K562 (cell line): ENCODE data around the gene CCDC184. TPM values are rescaled to one million over a fixed set of nuclear protein-coding genes. Genes with fewer than 3 reads are reported as not detected.
"Not testable (repeated sequence)": the region's sequence is repeated elsewhere in the genome, so short reads cannot be mapped to it uniquely, and the experiment has no call there.

Source experiments
- ATAC-seq: fragments of 200-7000 bp; cut with Tn5 transposase; 3 replicates; pipeline ENCODE4 v1.9.1; 2020; ENCODE audit warnings: moderate library complexity
- BruUV-seq: library from RNA; stranded (reverse); fragments of 400-500 nt; replicated peaks from 2 replicates; lab custom pipeline; 2021; lab: Mats Ljungman, UMichigan
- CTCF ChIA-PET: fragments of 300-600 bp; formaldehyde crosslinking; extraction: SDS; loops from one replicate; lab custom pipeline; 2021; ENCODE audit warnings: low intra/inter-chr PET ratio; lab: Yijun Ruan, JAX
- POLR2A ChIA-PET: fragments of 300-600, 350-650 bp; sonication (Branson Sonifier 250); formaldehyde crosslinking; extraction: SDS; loops from one replicate; lab custom pipeline; 2021; ENCODE audit warnings: antibody characterized with exemption, inconsistent platforms; lab: Yijun Ruan, JAX
- DNase-seq, 4 experiments: peaks; one replicate each; pipeline versions ENCODE4 v3.0.0 to v3.0.0-alpha.2; 2011 to 2018; ENCODE audit warnings: low spot score in 3 of 4, mixed read lengths in 3 of 4; ENCODE audit errors: extremely low read depth in 1 of 4
- FAIRE-seq: peaks from 2 replicates; lab custom pipeline; 2011; peaks lifted over from hg19 to GRCh38; lab: Jason Lieb, UNC
- H2AFZ ChIP-seq: 2 replicates; pipeline ENCODE4 v1.6.0; 2011; ENCODE audit warnings: low read depth, low read length, control low read depth, inconsistent platforms
- H3K27ac ChIP-seq: fragments of 200-600 bp; 3 replicates; pipeline ENCODE4 v1.8.0; 2011; ENCODE audit warnings: low read depth, mild to moderate bottlenecking, control low read depth, inconsistent platforms, low read length, moderate library complexity, mixed read lengths; ENCODE audit errors: extremely low read depth
- H3K27me3 ChIP-seq, 2 experiments: fragments of 300-600 bp in 1 of 2; 2 replicates in 1 of 2; 3 replicates in 1 of 2; pipeline versions ENCODE4 v1.6.0 to v1.8.0; 2011; ENCODE audit warnings: inconsistent platforms in 2 of 2, low read length in 2 of 2, mild to moderate bottlenecking in 1 of 2, mixed read lengths in 1 of 2, moderate library complexity in 1 of 2; ENCODE audit not compliant: control insufficient read depth in 2 of 2, insufficient read depth in 2 of 2
- H3K36me3 ChIP-seq: fragments of 300-600 bp; 3 replicates; pipeline ENCODE4 v1.8.0; 2011; ENCODE audit warnings: mild to moderate bottlenecking, low read length, inconsistent platforms; ENCODE audit not compliant: control insufficient read depth, insufficient read depth
- H3K4me1 ChIP-seq, 2 experiments: fragments of 200-600 bp in 1 of 2; replicated peaks in 1 of 2; 2 replicates in 1 of 2; 3 replicates in 1 of 2; pipeline versions ENCODE4 v1.5.1 to v1.8.0; 2011; ENCODE audit warnings: inconsistent platforms in 2 of 2, low read length in 2 of 2, mild to moderate bottlenecking in 1 of 2, mixed read lengths in 1 of 2, moderate library complexity in 1 of 2; ENCODE audit not compliant: control insufficient read depth in 2 of 2, insufficient read depth in 2 of 2
- H3K4me2 ChIP-seq: 2 replicates; pipeline ENCODE4 v1.6.1; 2011; ENCODE audit warnings: low read length, control low read depth, inconsistent platforms, mixed read lengths; ENCODE audit not compliant: insufficient read depth
- H3K4me3 ChIP-seq: fragments of 200-600 bp; sonication (generic), shearing (Covaris generic); 2 replicates; pipeline ENCODE4 v1.5.1; 2016; ENCODE audit warnings: control low read depth, inconsistent platforms
- H3K79me2 ChIP-seq: fragments of 200-600 bp; 3 replicates; pipeline ENCODE4 v1.8.0; 2011; ENCODE audit warnings: low read length, inconsistent platforms; ENCODE audit not compliant: control insufficient read depth, insufficient read depth
- H3K9ac ChIP-seq, 2 experiments: 2 replicates each; pipeline versions ENCODE4 v1.6.0 to v1.6.1; 2011; ENCODE audit warnings: low read depth in 2 of 2, low read length in 2 of 2, control low read depth in 1 of 2, inconsistent platforms in 1 of 2, mild to moderate bottlenecking in 1 of 2, mixed read lengths in 1 of 2; ENCODE audit not compliant: insufficient read depth in 1 of 2
- H3K9me1 ChIP-seq: one replicate; pipeline ENCODE4 v1.6.0; 2011; ENCODE audit warnings: inconsistent platforms, mild to moderate bottlenecking, low read length, moderate library complexity; ENCODE audit not compliant: control insufficient read depth, insufficient read depth
- H3K9me3 ChIP-seq: replicated peaks from 2 replicates; pipeline ENCODE4 v1.5.1; 2011; ENCODE audit warnings: low read depth, low read length, inconsistent platforms; ENCODE audit not compliant: control insufficient read depth, insufficient read depth
- H4K20me1 ChIP-seq: replicated peaks from 2 replicates; pipeline ENCODE4 v1.6.1; 2011; ENCODE audit warnings: low read length, inconsistent platforms, mixed read lengths; ENCODE audit not compliant: control insufficient read depth, insufficient read depth
- ARID2 ChIP-seq: fragments of 450-650 bp; IDR thresholded peaks from 2 replicates; pipeline ENCODE4 v1.6.1; 2017; ENCODE audit warnings: antibody characterized with exemption, mild to moderate bottlenecking
- CBX8 ChIP-seq: fragments of 200-600 bp; sonication (generic); IDR thresholded peaks from 2 replicates; pipeline ENCODE4 v1.6.1; 2012; ENCODE audit warnings: borderline replicate concordance, mixed run types, low read depth, mild to moderate bottlenecking, moderate library complexity, mixed read lengths, low read length, control low read depth, inconsistent platforms; ENCODE audit not compliant: poor library complexity, severe bottlenecking; ENCODE audit errors: extremely low read depth
- CREB3L1 ChIP-seq: fragments of 450-650 bp; IDR thresholded peaks from 2 replicates; pipeline ENCODE4 v1.6.1; 2014; ENCODE audit warnings: low read depth, mild to moderate bottlenecking, moderate library complexity, borderline replicate concordance
- RBFOX2 ChIP-seq: fragments of 200-400 bp; formaldehyde crosslinking; IDR thresholded peaks from 2 replicates; pipeline ENCODE4 v1.6.1; 2017; ENCODE audit warnings: low read depth, mild to moderate bottlenecking, low read length, moderate library complexity
- TAL1 ChIP-seq: fragments of 450-650 bp; IDR thresholded peaks from 2 replicates; pipeline ENCODE4 v1.6.1; 2016; ENCODE audit warnings: mild to moderate bottlenecking
- ZNF644 ChIP-seq: fragments of 200-800 bp; sonication (Bioruptor generic); IDR thresholded peaks from 2 replicates; pipeline ENCODE4 v1.6.1; 2016; ENCODE audit warnings: low read depth, missing genetic modification characterization, missing compliant biosample characterization
- ZNF699 ChIP-seq: fragments of 250-450 bp; sonication (Bioruptor Pico); IDR thresholded peaks from 2 replicates; pipeline ENCODE4 v1.8.0; 2021; ENCODE audit warnings: mild to moderate bottlenecking, moderate library complexity; ENCODE audit not compliant: insufficient replicate concordance
- WGBS: fragments of 100-300 bp; shearing (Covaris generic); methylation state at CpG from one replicate; pipeline ENCODE4 v1.1.6; 2016; ENCODE audit warnings: low coverage, mixed read lengths; ENCODE audit not compliant: insufficient coverage; ENCODE audit errors: missing lambda C conversion rate; 5-methylcytosine and 5-hydroxymethylcytosine counted together
- in situ Hi-C: fragments of 300-500 bp; cut with MboI; formaldehyde crosslinking; loops from 4 replicates; pipeline ENCODE4 v1.15.0; 2018; ENCODE audit warnings: inconsistent platforms, mixed read lengths
- intact Hi-C: fragments of 100-400 bp; cut with micrococcal nuclease; formaldehyde crosslinking; loops from 2 replicates; pipeline ENCODE4 v1.14.2; 2022
- polyA plus RNA-seq, 8 experiments: library from polyadenylated mRNA; depleted of rRNA in 4 of 8; stranded (reverse) in 5 of 8; unstranded in 3 of 8; fragments of >200 nt; fragmentation: Nextera tagmentation in 2 of 8; fragmentation: Illumina TruSeq in 1 of 8; extraction: Ambion mirVana in 2 of 8; extraction: Trizol in 1 of 8; gene quantifications; 2 replicates each; pipeline versions ENCODE4 v1.2.1 to v1.2.3, GENCODE V29; 2011 to 2014; ENCODE audit warnings: inconsistent platforms in 1 of 8, missing spikeins in 1 of 8
- total RNA-seq, 7 experiments: library from RNA; depleted of rRNA in 6 of 7; stranded (reverse); fragments of >200 nt in 6 of 7; fragmentation: Illumina TruSeq in 2 of 7; extraction: Trizol in 2 of 7; gene quantifications; 2 replicates each; pipeline versions ENCODE4 v1.2.1 to v1.2.3, GENCODE V29; 2011 to 2021; ENCODE audit warnings: low replicate concordance in 1 of 7

The CCDC184 gene
- total and polyA plus RNA-seq, 9 of the 15 experiments (the other 6 are each of a cell fraction or from before 2014, with no cell fraction given) = 0.09 TPM; not detected in 8

- TF ChIP-seq ARID2 (no peak), CBX8 (no peak), TAL1 (no peak), CREB3L1 (no peak), RBFOX2 (no peak)
These were observed 37.5 kb upstream of the CCDC184 start (continued) for GRCh38 chr12:48145981-48146380.

- Histone ChIP-seq H3K9me3 (no peaks in the 10 kb centered on the region), H3K79me2 (peaks cover 2% of the 10 kb centered on the region; the same call in 2 of the 3 replicates), H4K20me1 (no peaks in the 10 kb centered on the region), H3K4me1 (peaks cover 0 to 15% of the 10 kb centered on the region in 2 experiments; a peak in 2 of 5 replicates), H3K36me3 (peaks cover 54% of the 10 kb centered on the region), H3K4me2 (no peak overlapping the region; the same call in 1 of the 2 replicates), H3K4me3 (no peak overlapping the region)
- in situ Hi-C loops = no loop called here
- 51% methylated on average over 2 of the region's 2 CpGs for WGBS
- no peak for FAIRE-seq
- TF ChIP-seq ZNF644 (0 out of 2 replicates have a peak, but pooled peaks have one; percentile 3), ZNF699 (CRISPR knock-in tag) (no peak)
- TF ChIP-seq, all 486 proteins: peak for 1
- intact Hi-C loops = no loop called here
- no peak for ATAC-seq
- CTCF ChIA-PET = no interaction called here
- H3K27me3 ChIP-seq = no peaks in the 10 kb centered on the region
- no peak overlapping the region for H3K27ac ChIP-seq
- H3K9ac ChIP-seq = no peak overlapping the region
- DNase-seq = no peak
- no peak overlapping the region for H2AFZ ChIP-seq
- H3K9me1 ChIP-seq = no peaks in the 10 kb centered on the region
- POLR2A ChIA-PET = interaction anchor here (1.1 to 2.1 kb wide), 3 partner anchors 10 to 44 kb away, joined by 5 to 7 read pairs (median 6); no protein-coding TSS in a partner anchor
- no TSS peak for BruUV-seq
These were observed 32.2 kb upstream of the CCDC184 start for GRCh38 chr12:48151103-48151771.

- in situ Hi-C loops, BruUV-seq, H4K20me1 ChIP-seq, H3K9me1 ChIP-seq, DNase-seq, H3K9me3 ChIP-seq, H3K27ac ChIP-seq, H3K4me3 ChIP-seq, H3K27me3 ChIP-seq, H3K9ac ChIP-seq, H2AFZ ChIP-seq, H3K4me2 ChIP-seq, intact Hi-C loops, FAIRE-seq, ATAC-seq, CTCF ChIA-PET: not testable (repeated sequence)
- POLR2A ChIA-PET = interaction anchor here (3.4 kb wide), 1 partner anchor 10 kb away, joined by 15 read pairs; no protein-coding TSS in a partner anchor
- H3K79me2 ChIP-seq = peaks cover 13% of the 10 kb centered on the region; the same call in 2 of the 3 replicates
- H3K4me1 ChIP-seq = peaks cover 4 to 22% of the 10 kb centered on the region in 2 experiments
- peaks cover 19% of the 10 kb centered on the region; the same call in 2 of the 3 replicates for H3K36me3 ChIP-seq
- WGBS = 72% methylated on average over 2 of the region's 5 CpGs
These were observed 27.7 kb upstream of the CCDC184 start for GRCh38 chr12:48155786-48156185.
